HG03060 (cell line): ENCODE results near the gene SRD5A1.
A peak's percentile ranks its signal among the peaks of the same experiment; 100 is the strongest.

ENCODE experiments used
- ATAC-seq: cut with Tn5 transposase; IDR thresholded peaks from one replicate; pipeline ENCODE4 v1.9.1; 2021; ENCODE audit warnings: low read depth, moderate number of reproducible peaks; ENCODE audit not compliant: unreplicated experiment

Gene SRD5A1

DNA sequence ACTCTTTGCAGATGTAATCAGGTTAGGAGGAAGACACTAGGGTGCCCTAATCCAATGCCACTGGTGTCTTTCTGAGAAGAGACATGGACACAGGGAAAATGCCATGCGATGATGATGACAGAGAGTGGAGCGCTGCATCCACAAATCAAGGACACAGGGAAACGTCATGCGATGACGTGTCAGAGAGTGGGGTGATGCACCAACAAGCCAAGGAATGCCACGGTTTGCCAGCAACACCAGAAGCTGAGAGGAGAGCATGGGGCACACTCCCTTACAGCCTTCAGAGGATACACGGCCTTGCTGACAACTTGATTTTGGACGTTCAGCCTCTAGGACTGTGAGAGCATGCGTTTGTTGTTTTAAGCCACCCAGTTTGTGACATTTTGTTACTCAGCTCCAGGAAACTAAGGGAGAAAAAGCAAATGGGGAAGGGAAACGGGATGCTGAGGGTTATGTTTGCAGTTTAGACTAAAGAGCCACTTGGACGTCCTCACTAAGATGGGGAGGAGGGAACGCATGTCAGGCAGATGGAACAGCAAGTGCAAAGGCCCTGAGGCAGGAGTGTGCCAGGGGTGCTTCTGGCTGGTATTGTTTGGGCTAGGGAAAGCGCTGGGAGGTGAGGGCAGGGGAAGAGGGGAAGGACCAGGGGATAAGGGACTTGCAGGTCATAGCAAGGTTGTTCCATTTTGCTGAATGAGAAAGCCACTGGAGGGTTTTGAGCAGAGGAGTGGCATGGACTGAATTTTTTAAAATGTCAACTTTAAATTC is 77.5 kb downstream of the SRD5A1 start:
- ATAC-seq = no peak

DNA sequence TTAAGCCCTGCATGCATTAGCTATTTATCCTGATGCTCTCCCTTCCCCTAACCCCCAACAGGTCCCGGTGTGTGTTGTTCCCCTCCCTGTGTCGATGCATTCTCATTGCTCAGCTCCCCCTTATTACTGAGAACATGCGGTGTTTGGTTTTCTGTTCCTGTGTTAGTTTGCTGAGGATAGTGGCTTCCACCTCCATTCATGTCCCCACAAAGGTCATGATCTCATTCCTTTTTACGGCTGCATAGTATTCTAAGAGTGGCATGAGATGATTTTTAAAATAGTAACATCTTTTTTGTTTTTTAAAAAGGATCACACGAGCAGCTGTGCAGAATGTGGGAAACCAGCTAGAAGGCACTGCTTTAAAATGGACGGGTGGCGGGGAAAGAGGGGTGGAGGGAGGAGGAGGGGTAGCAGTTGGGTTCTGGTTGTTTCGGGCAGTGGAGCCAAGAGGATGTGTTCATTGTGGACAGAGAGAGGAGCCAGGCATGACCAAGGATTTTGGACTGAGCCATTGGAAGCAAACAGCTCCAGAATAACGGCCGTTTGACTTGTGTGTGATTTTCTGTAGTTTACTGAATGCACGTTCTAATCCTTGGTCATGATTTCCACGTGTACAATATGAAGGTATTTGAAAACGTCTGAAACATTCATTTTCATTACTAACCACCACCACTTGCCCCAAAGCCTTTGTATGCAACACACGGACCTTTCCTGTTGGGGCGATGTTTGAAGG is 78.3 kb downstream of the SRD5A1 start:
- ATAC-seq = no peak

DNA sequence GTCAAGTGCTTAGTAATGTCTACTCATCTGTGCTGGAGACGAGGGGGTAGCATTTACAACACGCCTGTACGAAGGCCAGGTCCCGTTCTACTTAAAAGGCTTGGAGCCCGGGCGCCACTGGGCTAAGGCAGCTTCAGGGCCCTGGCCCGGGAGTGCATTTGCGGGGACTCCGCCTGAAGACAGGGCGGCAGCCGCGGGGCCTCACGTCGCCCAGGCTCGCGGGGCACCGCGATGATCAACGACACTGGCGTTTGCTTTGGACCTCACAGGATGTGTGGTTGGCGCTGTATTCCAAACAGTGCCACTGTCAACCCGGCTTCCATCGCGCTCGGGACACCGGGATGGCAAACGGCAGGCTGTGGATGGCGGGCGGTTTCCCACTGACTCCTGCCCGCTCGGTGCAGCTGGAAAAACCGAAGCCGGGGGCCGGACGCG is 78.9 kb downstream of the SRD5A1 start:
- no peak for ATAC-seq

DNA sequence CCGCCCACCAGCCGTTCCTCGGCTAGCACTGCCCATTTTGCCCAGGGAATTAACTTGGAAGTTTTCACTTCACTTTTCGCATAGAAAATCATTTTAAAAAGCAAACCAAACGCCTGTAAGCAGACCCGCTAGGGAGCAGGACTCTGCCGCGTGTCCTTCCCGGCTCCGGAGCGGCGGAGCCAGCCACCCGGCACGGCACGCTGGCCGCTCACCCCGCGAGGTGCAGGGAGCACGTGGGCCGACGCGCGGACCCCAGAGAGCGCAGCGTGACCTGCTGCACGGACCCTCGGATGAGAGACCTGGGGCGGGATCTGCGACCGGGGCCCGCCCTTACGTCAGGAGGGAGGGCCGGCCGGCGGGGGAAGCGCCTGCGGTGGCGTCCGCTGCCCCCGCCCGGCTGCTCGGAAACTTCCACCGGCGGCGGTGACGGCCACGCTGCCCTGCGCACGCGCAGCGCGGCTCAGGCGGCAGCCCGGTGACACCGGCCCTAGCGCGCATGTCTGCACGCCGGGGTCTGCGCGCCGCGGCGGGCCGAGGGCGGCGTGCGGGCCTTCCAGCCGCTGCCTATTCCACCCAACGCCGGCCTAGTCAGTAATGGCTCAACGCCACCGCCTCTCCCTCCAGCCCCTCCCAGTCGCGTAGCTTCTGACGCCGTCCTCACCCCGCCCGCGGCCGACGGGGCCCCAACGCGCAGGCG is 79.5 kb downstream of the SRD5A1 start:
- peak; percentile 28 for ATAC-seq

DNA sequence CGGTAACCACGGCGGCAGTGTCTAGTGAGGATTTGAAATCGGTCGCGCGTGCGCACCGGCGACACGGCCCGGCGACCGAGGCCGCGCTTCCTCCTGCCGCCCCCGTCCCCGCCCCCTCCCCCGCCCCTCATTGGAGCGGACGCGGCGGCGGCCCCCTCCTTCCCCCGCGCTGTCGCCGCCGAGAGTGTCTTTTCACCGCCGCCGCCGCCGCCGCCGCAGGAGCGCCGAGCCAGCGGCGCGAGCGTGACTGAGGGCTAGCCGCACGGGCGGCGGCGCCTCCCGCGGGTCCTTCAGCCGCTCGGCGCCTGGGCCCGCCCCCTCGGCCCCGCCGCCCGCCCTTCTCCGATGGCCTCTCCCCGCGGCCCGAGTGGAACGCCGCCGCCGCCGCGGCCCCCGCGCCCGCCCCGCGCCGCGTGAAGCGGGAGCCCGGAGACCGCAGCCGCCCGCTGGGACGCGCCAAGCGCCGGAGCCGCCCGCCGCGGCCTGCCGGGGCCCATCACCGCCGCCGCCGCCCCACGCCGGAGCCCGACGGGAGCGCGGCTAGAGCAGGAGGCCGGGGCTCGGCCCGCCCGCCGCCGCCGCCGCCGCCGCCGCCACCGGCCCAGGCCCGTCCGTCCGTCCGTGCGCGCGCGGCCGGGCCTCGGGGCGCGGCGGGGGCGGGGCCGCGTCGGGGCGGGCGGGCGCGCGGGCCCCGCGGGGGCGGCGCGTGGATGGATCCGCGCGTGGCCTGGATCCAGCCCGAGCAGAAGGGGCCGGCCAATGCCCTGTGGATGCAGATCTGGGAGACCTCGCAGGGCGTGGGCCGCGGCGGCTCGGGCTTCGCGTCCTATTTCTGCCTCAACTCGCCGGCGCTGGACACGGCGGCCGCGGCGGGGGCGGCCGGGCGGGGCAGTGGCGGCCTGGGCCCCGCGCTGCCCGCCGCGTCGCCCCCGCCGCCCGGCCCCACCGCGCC is 80.3 kb downstream of the SRD5A1 start, which contains the start of gene TENT4A:
TSS of gene TENT4A (plus strand) at position 159 of the 952 bp plus-strand sequence. CDS start at position 711, 552 bp downstream.
- ATAC-seq = no peak

DNA sequence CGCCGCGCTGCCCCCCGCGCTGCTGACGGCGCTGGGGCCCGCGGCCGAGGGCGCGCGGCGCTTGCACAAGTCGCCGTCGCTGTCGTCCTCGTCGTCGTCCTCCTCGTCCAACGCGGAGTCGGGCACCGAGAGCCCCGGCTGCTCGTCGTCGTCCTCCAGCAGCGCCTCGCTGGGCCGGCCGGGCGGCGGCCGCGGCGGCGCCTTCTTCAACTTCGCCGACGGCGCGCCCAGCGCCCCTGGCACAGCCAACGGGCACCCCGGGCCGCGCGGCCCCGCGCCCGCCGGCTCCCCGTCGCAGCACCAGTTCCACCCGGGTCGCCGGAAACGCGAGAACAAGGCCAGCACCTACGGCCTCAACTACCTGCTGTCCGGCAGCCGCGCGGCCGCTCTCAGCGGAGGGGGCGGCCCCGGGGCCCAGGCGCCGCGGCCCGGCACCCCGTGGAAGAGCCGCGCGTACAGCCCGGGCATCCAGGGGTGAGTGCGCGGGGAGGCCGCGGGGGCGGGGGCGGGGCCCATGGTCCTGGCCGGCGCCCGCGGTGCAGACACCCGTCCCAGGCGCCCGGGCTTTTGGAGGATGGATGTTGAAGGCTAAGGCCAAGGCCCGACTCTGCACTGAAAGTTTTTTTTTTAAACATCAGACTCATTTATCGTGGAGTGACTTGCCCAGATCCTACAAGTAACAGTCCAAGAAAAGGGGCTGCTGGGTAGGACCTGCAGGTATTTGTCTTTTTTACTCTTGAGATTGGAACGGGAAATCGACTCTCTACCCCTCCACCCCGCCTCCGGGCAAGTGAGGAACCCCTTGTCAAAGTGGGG is 81.2 kb downstream of the SRD5A1 start:
- ATAC-seq = no peak

DNA sequence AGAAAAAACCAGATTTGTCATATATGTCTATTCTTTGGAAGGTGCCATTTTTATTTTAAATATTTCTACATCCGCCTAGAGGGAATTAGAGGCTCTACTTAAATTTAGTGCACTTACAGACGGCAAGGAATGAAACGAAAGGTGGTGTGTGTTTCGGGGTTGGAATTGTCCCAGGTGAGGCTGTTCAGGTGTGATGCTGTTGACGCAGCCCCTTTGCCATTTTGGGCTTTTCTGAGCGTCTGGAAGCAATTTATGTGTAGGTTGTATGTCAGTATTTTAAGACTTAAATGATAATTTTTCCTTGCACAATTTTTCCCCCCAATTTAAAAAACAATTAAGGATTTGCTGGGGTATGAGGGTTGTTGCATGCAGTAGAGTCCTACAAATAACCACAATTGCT is 82.0 kb downstream of the SRD5A1 start:
- ATAC-seq = no peak

DNA sequence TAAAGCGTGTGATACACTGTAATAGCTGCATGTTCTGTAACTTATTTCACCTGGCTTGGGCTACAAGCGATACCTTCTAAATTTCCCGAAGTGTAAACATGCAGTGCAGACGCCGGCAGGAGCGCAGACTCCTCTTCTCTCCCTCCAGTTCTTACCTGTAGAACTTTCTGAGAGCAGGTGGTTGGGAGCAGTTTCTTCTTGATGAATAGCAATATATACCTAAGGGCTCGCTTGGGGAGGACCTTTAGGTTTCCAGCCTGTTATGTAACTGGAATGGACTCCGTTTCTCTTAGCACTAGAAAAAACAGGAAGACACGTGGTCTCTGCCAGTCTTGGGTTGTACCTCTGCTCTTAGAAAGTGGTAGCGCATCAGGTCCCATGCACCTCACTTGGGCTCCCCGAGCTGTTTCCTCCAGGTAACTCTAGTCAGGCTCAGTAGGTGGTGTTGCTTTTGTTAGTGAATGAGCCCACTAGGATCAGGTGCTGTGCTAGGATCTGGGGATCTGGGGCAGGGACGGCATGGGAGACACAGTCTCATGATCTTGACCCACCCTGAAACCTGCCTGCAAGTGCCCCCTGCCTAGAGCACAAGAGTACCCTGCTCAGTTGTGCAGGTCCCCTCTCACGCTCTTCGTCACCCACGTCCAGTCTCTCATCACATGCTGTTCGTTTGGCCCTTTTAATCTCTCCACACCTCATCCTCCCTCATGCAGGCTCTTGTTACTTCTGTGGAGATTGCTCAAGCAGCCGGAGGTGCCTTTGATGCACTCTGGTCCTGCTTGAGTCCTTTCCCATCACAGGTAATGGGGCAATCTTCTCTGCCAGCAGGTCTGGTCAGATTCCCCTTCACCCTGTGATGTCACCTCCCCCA is 82.8 kb downstream of the SRD5A1 start:
- ATAC-seq = no peak

DNA sequence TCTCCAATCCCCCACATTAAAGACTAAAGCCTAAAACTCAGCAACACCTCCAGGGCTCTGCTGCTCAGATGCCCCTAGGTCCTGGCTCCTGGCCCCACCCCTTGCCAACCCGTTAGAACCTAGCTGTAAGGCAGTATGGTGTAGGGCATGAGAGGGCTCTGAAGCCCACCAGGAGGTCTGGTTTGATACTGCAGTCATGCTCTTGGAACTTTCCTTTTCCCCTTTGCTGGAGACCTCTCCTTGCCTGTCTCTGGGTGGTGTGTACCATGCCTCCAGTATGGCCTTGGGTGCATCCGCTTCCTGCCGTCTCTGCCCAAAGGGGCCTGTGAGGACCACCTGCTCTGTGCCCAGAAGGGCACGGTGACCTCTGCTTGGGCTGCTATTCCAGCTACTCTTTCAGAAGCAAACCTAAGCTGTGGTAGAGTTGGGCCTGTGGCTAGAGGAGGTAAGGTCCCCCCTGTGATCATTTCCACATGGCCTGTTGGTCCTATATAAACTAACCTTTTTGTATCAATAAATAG is 83.4 kb downstream of the SRD5A1 start:
- no peak for ATAC-seq

DNA sequence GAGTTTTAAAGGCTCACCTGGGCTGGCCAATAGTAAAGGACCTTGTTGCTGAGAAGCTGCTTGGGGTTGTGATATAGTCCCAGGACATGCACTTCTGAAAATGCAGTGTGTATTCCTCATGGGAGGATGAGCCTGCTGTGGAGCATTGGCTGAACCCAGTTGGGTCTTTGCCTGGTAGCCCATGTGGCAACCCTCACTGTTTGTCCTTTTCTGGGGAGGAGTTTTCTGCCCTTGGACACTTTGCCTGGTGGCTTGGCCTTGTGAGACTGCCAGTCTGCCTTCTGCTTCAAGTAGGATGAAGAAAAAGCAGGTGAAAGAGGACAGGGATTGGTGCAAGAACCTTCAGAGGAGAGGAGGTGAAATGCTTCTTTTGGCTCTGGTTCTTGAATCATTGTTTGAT is 84.0 kb downstream of the SRD5A1 start:
- ATAC-seq = no peak

DNA sequence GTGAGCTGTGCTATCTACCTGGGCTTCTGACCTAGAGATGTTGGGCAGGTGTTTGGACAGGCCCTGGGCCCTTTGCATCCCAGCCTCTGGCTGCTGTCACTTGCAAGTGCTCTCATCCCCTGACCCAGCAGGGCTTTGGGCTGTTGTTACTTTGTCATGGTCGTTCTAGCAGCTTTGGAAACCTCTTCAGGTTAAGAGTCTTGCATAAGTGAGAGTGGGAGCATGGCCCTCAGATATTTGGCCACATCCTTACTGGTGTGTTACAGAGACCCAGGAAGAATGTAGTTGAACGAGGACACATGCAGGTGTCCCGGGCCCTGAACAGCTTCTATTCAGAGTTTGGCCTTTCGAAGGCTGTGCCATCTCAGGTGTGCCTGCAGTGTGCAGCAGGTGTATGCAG is 84.4 kb downstream of the SRD5A1 start:
- no peak for ATAC-seq

DNA sequence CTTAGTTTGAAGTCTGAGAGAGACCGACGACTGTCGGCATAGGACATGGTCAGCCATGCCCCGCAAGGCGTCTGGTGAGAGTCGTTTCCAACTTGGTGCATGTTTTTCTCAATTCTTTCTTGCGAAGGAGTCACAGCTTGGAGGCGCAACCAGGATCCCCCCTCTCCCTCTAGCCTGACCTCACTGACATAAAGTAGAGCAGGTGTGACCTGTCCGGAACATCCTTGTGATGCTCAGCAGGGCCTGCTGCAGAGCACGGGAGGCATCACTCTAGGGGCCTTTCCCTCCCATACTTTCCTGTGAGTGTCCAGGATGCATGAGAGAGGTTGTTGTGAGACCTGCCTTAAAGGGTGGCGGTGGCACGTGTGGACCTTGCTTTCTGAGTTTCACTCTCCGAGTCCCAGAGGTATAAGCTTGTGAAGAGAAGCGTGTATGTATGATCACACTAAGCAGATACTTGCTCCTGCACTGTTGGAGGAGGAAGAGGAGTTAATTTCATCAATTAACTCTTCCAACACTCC is 85.0 kb downstream of the SRD5A1 start:
- no peak for ATAC-seq

DNA sequence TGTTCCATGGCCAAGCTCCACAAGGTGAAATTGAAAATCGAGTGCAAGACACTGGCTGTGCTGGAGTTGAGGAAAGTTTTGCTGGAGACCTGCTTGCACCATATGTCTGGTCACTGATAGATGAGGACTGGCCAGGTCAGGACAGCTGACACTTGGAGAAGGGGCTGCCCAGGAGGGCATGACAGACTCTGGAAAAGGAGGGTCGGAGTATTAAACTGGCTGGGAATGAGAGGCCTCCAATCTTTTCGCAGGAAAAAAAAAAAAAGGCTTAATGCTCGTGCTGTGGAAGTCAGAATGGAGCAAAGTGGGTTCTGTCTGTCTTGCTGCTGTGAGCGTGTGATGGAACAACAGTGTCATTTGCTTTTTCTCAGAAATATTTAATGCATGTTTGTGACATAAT is 85.5 kb downstream of the SRD5A1 start:
- no peak for ATAC-seq

DNA sequence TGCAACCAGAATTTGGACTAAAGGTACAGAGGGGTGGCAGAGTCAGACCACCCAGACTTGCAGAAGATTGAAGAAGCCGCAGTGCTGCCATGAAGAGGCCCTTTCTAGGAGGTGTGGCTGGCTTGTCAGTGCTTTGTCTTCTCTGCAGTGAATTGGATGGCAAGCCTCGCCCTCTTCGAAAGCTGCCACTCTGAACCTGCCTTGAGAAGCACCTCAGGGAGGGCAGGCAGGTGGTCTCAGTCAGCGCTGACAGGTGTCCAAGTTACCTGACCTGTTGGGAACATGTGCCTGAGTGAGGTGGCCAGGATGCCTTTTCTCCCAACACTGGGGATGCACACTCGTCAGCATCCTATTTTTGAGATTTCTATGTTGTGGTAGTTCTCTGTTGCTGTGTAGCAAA is 86.2 kb downstream of the SRD5A1 start:
- ATAC-seq = no peak

DNA sequence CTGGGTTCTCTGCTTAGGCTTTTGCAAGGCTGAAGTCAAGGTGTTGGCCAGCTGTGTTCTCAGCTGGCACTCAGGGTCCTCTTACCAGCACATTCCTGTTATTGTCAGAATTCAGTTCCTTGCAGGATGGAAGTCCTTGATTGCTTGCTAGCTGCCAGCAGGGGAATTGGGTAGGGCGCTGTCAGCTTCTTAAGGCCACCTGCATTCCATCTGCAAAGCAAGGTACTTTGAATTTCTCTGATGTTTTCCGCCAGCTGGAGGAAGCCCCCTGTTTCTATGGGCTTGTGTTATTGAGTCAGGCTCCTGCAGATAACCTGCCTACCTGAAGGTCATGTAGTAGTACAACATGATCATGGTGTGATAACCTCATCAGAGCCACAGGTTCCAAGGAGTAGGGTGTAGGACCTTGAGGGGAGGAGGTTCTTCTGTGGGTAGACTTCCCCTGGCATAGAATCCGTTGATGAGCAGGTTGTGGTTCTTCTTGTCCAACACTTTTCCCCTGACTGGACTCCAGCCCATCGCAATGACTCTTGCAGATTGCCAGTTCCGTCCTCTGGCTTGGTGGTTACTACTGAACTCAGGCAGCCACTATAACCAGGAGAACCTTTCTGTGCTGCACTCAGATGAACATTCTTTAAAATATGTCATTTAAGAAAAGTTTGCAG is 86.8 kb downstream of the SRD5A1 start:
- no peak for ATAC-seq

DNA sequence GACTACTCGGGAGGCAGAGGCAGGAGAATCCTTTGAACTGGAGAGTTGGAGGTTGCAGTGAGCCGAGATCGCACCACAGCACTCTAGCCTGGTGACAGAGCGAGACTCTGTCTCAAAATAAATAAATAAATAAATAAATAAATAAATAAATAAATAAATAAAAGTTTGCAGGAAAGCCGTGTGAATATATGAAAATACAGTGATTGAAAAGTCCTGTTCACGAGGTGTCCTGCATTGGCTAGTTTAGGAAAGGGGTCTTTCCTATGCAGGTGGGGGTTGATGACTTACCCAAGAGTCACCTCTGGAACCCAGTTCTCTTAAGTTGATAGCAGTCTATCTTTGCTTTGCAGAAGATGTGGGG is 87.3 kb downstream of the SRD5A1 start:
- ATAC-seq = no peak

DNA sequence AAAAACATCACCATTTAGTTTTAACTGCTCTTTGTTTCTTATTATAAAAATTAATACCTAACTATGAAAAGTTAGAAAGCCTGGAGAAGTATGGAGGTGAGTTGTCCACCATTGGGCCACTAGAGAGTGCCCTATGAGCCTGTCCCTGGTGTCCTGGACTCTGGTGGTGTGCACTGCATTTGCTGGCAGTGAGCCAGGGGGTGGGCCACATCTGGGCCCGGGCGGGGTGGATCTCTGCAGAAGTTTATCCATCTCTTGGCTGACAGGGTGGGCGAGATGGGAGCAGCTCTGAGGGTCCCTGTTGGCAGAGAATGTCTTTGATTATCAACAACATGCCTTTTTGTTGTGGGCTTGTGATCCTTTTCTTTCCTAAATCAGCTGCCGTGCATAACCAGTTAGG is 88.2 kb downstream of the SRD5A1 start:
- no peak for ATAC-seq

DNA sequence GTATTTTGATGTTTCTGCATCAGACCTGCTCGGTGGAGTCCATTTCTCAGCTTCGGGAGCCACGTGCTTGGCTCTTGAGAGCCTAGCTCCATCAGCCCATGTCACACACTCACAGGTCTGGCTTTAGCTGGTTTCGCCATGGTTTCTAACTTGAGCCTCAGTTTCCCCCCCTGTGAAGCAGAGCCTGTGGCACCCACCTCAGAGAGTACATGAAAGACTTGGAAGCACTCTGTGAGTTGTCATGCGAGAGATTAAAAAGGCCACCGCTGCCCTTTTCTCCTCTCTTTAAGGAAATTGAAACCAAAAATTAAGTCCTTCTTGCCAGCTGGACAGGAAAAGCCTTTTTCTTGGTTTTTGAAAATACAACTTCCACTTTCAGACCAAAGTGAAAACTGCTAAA is 88.8 kb downstream of the SRD5A1 start:
- ATAC-seq = peak; percentile 39
